AG09319 (cell line): ENCODE measurements around the gene TMEM135.

Experiments
- DNase-seq: peaks from one replicate; pipeline ENCODE4 v3.0.0-alpha.2; 2010; ENCODE audit warnings: low read depth; ENCODE audit errors: extremely low read depth
- TF ChIP-seq, protein P1 (sequence below): IDR thresholded peaks from 2 replicates; pipeline ENCODE4 v1.5.1; 2011; ENCODE audit warnings: low read depth, mild to moderate bottlenecking, inconsistent platforms, low read length, moderate library complexity

The TMEM135 gene

DNA sequence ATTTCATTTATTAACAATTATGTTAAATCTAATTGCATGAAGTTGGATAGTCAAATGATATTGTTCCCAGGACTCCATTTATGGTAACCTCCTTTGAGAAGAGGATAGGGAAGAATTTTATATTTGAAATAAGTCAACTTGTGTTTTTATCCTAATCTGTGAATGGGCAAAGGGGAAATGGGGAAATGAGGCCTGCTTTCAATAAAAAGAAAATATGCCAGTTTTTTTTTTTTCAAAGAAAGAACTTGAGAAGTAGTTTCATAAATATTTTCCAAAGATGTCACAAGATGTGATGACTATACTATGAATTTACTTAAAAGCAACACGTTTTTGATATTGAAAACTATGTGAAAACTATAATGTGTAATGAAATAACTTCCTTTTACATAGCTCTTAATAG is 201.8 kb downstream of the TMEM135 start:
- no peak for DNase-seq
- TF ChIP-seq, protein P1, sequence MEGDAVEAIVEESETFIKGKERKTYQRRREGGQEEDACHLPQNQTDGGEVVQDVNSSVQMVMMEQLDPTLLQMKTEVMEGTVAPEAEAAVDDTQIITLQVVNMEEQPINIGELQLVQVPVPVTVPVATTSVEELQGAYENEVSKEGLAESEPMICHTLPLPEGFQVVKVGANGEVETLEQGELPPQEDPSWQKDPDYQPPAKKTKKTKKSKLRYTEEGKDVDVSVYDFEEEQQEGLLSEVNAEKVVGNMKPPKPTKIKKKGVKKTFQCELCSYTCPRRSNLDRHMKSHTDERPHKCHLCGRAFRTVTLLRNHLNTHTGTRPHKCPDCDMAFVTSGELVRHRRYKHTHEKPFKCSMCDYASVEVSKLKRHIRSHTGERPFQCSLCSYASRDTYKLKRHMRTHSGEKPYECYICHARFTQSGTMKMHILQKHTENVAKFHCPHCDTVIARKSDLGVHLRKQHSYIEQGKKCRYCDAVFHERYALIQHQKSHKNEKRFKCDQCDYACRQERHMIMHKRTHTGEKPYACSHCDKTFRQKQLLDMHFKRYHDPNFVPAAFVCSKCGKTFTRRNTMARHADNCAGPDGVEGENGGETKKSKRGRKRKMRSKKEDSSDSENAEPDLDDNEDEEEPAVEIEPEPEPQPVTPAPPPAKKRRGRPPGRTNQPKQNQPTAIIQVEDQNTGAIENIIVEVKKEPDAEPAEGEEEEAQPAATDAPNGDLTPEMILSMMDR: no peak

DNA sequence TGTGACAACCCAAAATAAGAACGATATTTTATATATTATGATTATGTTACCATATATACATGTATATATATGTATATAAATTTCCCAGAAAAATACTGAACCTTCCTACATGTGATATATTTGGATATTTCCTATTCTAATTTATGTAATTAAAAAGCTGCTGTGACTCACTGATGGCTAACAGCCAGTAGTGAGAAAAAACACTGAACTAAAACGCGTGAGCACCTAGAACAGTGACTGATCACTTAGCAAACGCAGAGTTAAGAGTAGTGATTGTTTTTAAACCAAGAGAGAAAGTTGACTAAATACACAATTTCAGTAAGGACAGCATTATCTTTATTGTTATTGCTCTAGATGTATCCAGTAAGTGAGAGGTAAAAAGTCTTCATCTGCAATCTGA is 213.8 kb downstream of the TMEM135 start:
- TF ChIP-seq, protein P1: no peak
- DNase-seq: no peak

DNA sequence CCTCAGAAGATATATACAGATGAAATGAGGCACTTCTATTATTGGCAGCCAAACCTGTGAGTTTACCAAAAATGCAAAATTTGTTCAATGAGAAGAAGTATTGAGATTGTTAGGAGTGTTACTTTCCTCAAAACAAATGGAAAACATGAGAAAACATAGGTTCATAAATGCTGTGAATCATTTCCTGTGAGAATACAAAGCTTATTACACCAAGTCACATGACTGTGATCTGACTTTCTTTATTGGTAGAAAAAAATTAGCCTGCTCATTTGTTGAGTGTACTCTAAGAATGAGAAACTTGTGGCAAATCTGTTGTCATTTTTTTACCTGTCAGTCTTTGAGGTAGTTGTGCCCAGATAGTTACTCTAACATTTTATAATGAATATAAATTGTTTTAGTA is 215.1 kb downstream of the TMEM135 start:
- TF ChIP-seq, protein P1: no peak

DNA sequence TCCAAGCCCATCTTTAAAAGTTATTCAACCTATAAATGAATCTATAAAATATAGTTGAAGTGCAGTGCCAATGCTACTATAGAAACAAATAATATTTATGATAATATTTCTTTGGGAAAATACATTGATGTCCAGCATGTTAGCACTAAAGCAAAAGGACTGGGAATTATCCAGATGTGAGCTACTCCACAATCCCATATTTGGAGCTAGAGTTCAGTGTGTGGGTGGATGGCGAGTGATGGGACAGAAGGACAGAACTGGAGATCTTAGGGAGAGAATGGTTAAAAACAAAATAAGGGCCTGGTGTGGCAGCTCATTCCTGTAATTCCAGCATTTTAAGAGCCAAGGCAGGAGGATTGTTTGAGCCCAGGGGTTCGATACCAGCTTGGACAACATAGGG is 216.8 kb downstream of the TMEM135 start:
- TF ChIP-seq, protein P1: no peak
- DNase-seq: no peak

More for the DNA sequence above, 215.1 kb downstream of the TMEM135 start:
- DNase-seq: no peak

DNA sequence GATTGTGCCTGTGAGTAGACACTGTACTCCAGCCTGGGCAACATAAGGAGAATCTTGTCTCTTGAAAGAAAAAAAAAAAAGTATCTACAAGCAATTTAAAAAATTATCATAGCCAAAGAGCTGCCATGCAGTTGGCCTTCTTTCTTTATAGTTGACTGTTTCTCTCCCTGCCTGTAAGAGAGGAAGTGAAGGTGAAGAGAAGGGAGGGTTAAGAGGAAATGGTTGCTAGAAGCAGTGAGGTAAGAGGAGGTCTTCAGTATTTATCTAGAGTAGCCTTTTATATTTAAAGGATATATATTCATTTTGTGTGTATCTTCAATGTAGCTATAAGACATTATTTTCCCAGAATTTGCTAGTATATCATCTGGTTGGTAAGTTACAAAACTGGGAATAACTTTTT is 217.9 kb downstream of the TMEM135 start:
- no peak for DNase-seq
- TF ChIP-seq, protein P1: no peak

DNA sequence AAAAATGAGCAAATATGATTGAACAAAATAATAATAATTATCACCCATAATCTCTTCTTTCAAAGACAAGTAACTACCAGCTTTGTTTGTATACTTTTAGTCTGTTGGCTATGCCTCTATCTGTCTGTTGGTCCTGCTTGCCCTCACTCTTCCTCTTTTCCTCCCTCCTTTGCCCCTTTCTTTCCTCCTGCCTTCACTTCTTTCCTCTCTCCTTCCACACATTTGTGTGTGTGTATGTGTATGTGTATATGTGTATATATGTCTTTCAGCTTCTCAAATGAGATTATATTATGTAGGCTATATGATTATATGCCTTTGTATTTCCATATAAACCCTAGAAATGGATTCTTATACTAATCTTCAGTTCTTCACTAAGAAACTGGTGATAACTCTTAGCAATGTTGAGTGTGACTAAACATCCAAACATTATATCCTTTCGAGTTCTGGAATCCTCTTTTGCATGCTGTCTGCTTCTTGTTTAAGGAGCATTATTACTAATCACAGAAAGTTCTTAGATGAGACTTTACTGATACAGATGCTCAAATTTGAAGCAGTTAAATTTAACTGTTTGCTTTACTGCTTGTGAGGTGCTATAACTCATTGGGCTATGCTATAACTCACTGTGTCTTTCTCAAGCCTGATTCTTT is 219.1 kb downstream of the TMEM135 start:
- TF ChIP-seq, protein P1: no peak
- DNase-seq: no peak

DNA sequence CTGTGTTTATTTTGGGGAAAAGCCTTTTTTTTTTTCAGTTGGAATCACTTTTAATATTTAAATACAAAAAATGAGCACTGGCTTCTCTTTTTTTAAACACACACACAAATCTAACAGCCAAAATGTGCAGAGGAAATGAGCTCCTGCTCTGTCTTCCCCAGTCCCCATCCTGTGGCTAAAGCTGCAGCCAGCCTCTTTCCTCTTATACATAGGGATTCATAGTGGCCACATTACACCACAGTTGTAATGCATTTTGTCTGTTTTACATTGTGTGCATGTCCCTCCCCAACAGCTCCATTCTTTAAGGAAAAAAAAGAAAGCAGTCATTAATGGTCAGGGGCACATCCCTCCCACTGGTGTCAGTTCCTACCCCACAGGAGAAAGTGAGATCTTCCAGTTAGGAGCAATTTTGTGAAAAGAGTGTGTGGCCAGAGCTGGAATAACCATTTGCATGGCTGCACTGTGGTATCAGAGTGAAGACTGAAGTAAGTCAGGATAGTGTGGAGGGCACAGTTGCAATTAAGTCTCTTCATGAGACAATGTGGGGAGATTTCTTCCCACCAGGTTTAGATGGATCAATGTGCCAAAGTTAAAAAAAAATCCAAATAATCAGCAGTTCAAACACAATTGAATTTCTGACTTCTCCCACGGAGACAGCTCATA is 220.6 kb downstream of the TMEM135 start:
- DNase-seq: no peak
- TF ChIP-seq, protein P1: no peak
